ENCODE results near the gene FAM47E. TPM values are rescaled to one million over a fixed set of nuclear protein-coding genes. Genes with fewer than 3 reads are reported as not detected.

The FAM47E gene
- total RNA-seq, 2 experiments from 2014 or later, result 0.34 to 0.74 TPM

DNA sequence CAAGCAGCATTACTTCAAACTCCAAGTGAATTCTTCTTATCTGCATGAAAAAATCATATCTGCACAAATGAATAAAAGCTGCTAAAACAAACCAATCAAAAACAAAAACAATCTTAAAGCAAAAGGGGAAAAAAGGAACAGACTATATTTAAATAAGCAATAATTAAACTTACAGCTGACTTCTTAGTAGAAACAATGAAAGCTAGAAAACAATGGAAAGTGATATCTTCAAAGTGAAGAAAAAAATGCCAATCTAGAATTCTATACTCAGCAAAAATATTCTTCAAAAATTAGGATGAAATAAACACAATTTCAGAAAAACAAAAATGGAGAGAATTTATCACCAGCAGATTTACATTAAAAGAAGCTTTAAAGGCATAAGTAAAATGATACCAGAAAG is 75.0 kb downstream of the FAM47E start:
- Histone ChIP-seq H3K36me3 (ENCODE audit: insufficient read depth, low read length) (no peaks in the 10 kb centered on the region), H3K4me3 (ENCODE audit: low read length) (no peak overlapping the region), H3K9me3 (ENCODE audit: control insufficient read depth in 1 of 2, insufficient read depth in 1 of 2, low read length in 2 of 2) (peaks cover 0 to 23% of the 10 kb centered on the region in 2 experiments), H3K27ac (ENCODE audit: low read depth in 1 of 2, low read length in 2 of 2) (no peak overlapping the region), H3K27me3 (ENCODE audit: control insufficient read depth in 1 of 2, insufficient read depth in 2 of 2, low read length in 2 of 2) (no peaks in the 10 kb centered on the region), H3K4me1 (ENCODE audit: insufficient read depth, low read length) (no peaks in the 10 kb centered on the region)
- H3K4me3 Mint-ChIP-seq, result no peak overlapping the region
- no peak for ATAC-seq (ENCODE audit: poor library complexity)
- CTCF ChIA-PET, result no interaction called here
- POLR2A ChIA-PET, result no interaction called here
- H3K27me3 Mint-ChIP-seq, result peaks cover 7% of the 10 kb centered on the region
- no peak for TF ChIP-seq CTCF (IDR thresholded peaks at IDR 0.05)
- intact Hi-C loops (cut with DNase I, micrococcal nuclease), result no loop called here
- H3K4me1 Mint-ChIP-seq (ENCODE audit: low read depth), result no peaks in the 10 kb centered on the region
- H3K9me3 Mint-ChIP-seq, result peaks cover 14% of the 10 kb centered on the region
- no peak overlapping the region for H3K27ac Mint-ChIP-seq
- DNase-seq, result no peak
- H3K36me3 Mint-ChIP-seq (ENCODE audit: low read depth), result no peaks in the 10 kb centered on the region

Other genes with a start within 250 kb of the FAM47E start
- not detected for gene CXCL9, start 244.2 kb upstream of the FAM47E start, total RNA-seq
- gene CXCL10, start 228.2 kb upstream of the FAM47E start, total RNA-seq, result not detected
- gene CXCL11, start 215.7 kb upstream of the FAM47E start, total RNA-seq, result not detected
- not detected for gene ART3, start 177.0 kb upstream of the FAM47E start, total RNA-seq
- gene NUP54, start 103.3 kb upstream of the FAM47E start, total RNA-seq, result 100 to 1,000 TPM in 1 of 2 experiments, 10 to 100 TPM in 1; 94.1 to 108 TPM
- gene SCARB2, start 37.9 kb upstream of the FAM47E start, total RNA-seq, result 10 to 100 TPM; 34.4 to 36.0 TPM
- gene STBD1, start 55.0 kb downstream of the FAM47E start, total RNA-seq, result under 1 TPM in 1 of 2 experiments, not detected in 1; 0.11 TPM
- not detected for gene CCDC158, start 169.4 kb downstream of the FAM47E start, total RNA-seq
- not detected for gene SHROOM3, start 183.5 kb downstream of the FAM47E start, total RNA-seq

Measured in CD4-positive, alpha-beta T cell (primary cell).